GM19455 (cell line): ENCODE data around the gene AKT1S1.

Experiments used
- ATAC-seq: cut with Tn5 transposase; IDR thresholded peaks from one replicate; pipeline ENCODE4 v1.9.1; 2021; ENCODE audit not compliant: unreplicated experiment

AKT1S1 gene

GRCh38 chr19:49869484-49870308 is 7.5 kb downstream of the AKT1S1 start:
- ATAC-seq = peak; percentile 67

GRCh38 chr19:49869009-49869483 is 8.1 kb downstream of the AKT1S1 start:
- ATAC-seq = peak; percentile 4

GRCh38 chr19:49866933-49867782 is 10.0 kb downstream of the AKT1S1 start, which contains the start of gene PNKP:
Gene PNKP, minus strand, starts transcription at chr19:49867576. Its CDS starts 372 bp downstream, at chr19:49867204.
- ATAC-seq = peak; percentile 44

- ATAC-seq = no peak
Observed at GRCh38 chr19:49864890-49865289, 12.3 kb downstream of the AKT1S1 start.

GRCh38 chr19:49863935-49864320 is 13.2 kb downstream of the AKT1S1 start:
- no peak for ATAC-seq

- ATAC-seq = no peak
Observed at GRCh38 chr19:49863254-49863934, 13.8 kb downstream of the AKT1S1 start.

GRCh38 chr19:49862391-49863253 is 14.5 kb downstream of the AKT1S1 start:
- no peak for ATAC-seq

GRCh38 chr19:49861541-49862378 is 15.4 kb downstream of the AKT1S1 start:
- no peak for ATAC-seq

- ATAC-seq = no peak
Observed at GRCh38 chr19:49861107-49861506, 16.0 kb downstream of the AKT1S1 start.

GRCh38 chr19:49860336-49861102 is 16.6 kb downstream of the AKT1S1 start:
- ATAC-seq = no peak

GRCh38 chr19:49859682-49860335 is 17.3 kb downstream of the AKT1S1 start:
- ATAC-seq = no peak

- ATAC-seq = no peak
Observed at GRCh38 chr19:49858088-49858985, 18.8 kb downstream of the AKT1S1 start.

- ATAC-seq = no peak
Observed at GRCh38 chr19:49857838-49858087, 19.4 kb downstream of the AKT1S1 start.

- ATAC-seq = no peak
Observed at GRCh38 chr19:49857061-49857837, 19.9 kb downstream of the AKT1S1 start.

- no peak for ATAC-seq
Observed at GRCh38 chr19:49856574-49857021, 20.6 kb downstream of the AKT1S1 start.
